NCI-H2171 (cell line): ENCODE results near the gene ACSS1.

Experiments used
- DNase-seq: peaks from one replicate; lab custom pipeline; 2025; lab: John Stamatoyannopoulos, UW

ACSS1 gene

GRCh38 chr20:25058847-25059810, 1.2 kb upstream of the ACSS1 start:
- no peak for DNase-seq

GRCh38 chr20:25057234-25058050, 497 bp downstream of the ACSS1 start:
- DNase-seq = no peak

GRCh38 chr20:25056690-25057233, 1.2 kb downstream of the ACSS1 start:
- no peak for DNase-seq

- no peak for DNase-seq
Measured at GRCh38 chr20:25055711-25056495, 2.0 kb downstream of the ACSS1 start.

- DNase-seq = no peak
Measured at GRCh38 chr20:25054995-25055629, 2.8 kb downstream of the ACSS1 start.

- DNase-seq = no peak
Measured at GRCh38 chr20:25054096-25054820, 3.7 kb downstream of the ACSS1 start.

GRCh38 chr20:25053255-25054031, 4.5 kb downstream of the ACSS1 start:
- no peak for DNase-seq

GRCh38 chr20:25052255-25053194, 5.4 kb downstream of the ACSS1 start:
- no peak for DNase-seq

GRCh38 chr20:25051386-25052155, 6.4 kb downstream of the ACSS1 start:
- no peak for DNase-seq

- DNase-seq = no peak
Measured at GRCh38 chr20:25050501-25051350, 7.2 kb downstream of the ACSS1 start.

- no peak for DNase-seq
Measured at GRCh38 chr20:25050082-25050481, 7.9 kb downstream of the ACSS1 start.

GRCh38 chr20:25049261-25050060, 8.5 kb downstream of the ACSS1 start:
- DNase-seq = no peak

GRCh38 chr20:25048519-25048952, 9.4 kb downstream of the ACSS1 start:
- DNase-seq = no peak

GRCh38 chr20:25047766-25048165, 10.2 kb downstream of the ACSS1 start:
- no peak for DNase-seq

- DNase-seq = no peak
Measured at GRCh38 chr20:25046736-25047666, 10.9 kb downstream of the ACSS1 start.
